H1 (cell line): Measurements from ENCODE around the gene PDIA5. TPM values are rescaled to one million over a fixed set of nuclear protein-coding genes. Genes with fewer than 3 reads are reported as not detected.
A peak's percentile ranks its signal among the peaks of the same experiment; 100 is the strongest.

ENCODE experiments used
- CTCF ChIA-PET: fragments of 300-600 bp; sonication (Branson Sonifier 250); formaldehyde crosslinking; loops from one replicate; lab custom pipeline; 2021; ENCODE audit not compliant: partially characterized antibody; lab: Charles Lee
- POLR2A ChIA-PET: fragments of 300-600 bp; sonication (Branson Sonifier 250); formaldehyde crosslinking; loops from one replicate; lab custom pipeline; 2021; ENCODE audit warnings: inconsistent platforms; ENCODE audit not compliant: partially characterized antibody; lab: Charles Lee
- DNase-seq, 2 experiments: peaks; one replicate each; pipeline versions ENCODE4 v3.0.0 to v3.0.0-alpha.2; 2010 to 2022; ENCODE audit warnings: low spot score in 2 of 2, low read depth in 1 of 2, mixed read lengths in 1 of 2
- FAIRE-seq: peaks from 2 replicates; lab custom pipeline; 2011; peaks lifted over from hg19 to GRCh38; lab: Jason Lieb, UNC
- H2AFZ ChIP-seq: 2 replicates; pipeline ENCODE4 v1.8.1; 2012; ENCODE audit warnings: low read length, inconsistent platforms
- H2AK5ac ChIP-seq: 2 replicates; pipeline ENCODE4 v1.6.1; 2013; ENCODE audit warnings: low read depth, low read length
- H2BK120ac ChIP-seq: replicated peaks from 2 replicates; pipeline ENCODE3; 2013; ENCODE audit warnings: low read depth, low read length, inconsistent platforms
- H2BK12ac ChIP-seq: 2 replicates; pipeline ENCODE4 v1.6.1; 2013; ENCODE audit warnings: low read depth, low read length
- H2BK15ac ChIP-seq: 2 replicates; pipeline ENCODE4 v1.6.1; 2013; ENCODE audit warnings: low read length
- H2BK20ac ChIP-seq: 2 replicates; pipeline ENCODE4 v1.6.1; 2013; ENCODE audit warnings: low read length
- H2BK5ac ChIP-seq: 2 replicates; pipeline ENCODE4 v1.6.1; 2013; ENCODE audit warnings: low read depth, low read length
- H3K14ac ChIP-seq: 2 replicates; pipeline ENCODE4 v1.6.1; 2013; ENCODE audit warnings: inconsistent platforms; ENCODE audit not compliant: insufficient read length
- H3K18ac ChIP-seq: 2 replicates; pipeline ENCODE4 v1.6.1; 2013; ENCODE audit warnings: low read length; ENCODE audit errors: extremely low read depth
- H3K23ac ChIP-seq: 2 replicates; pipeline ENCODE4 v1.6.1; 2013; ENCODE audit warnings: inconsistent platforms; ENCODE audit not compliant: insufficient read length
- H3K23me2 ChIP-seq: 2 replicates; pipeline ENCODE4 v1.6.1; 2013; ENCODE audit warnings: low read depth, low read length
- H3K27ac ChIP-seq: 2 replicates; pipeline ENCODE4 v1.6.1; 2011; ENCODE audit warnings: low read depth, low read length, inconsistent platforms
- H3K27me3 ChIP-seq, 4 experiments: replicated peaks in 1 of 4; 1 replicate in 1 of 4; 2 replicates in 3 of 4; pipeline versions ENCODE4 v1.6.1 to v1.8.1; 2011 to 2013; ENCODE audit warnings: low read length in 3 of 4, mild to moderate bottlenecking in 3 of 4, inconsistent platforms in 2 of 4, mixed read lengths in 2 of 4, moderate library complexity in 1 of 4; ENCODE audit not compliant: control insufficient read depth in 3 of 4, insufficient read depth in 3 of 4; ENCODE audit errors: extremely low read depth in 1 of 4
- H3K36me3 ChIP-seq, 4 experiments: 2 replicates each; pipeline versions ENCODE4 v1.6.1 to v1.8.1; 2011 to 2013; ENCODE audit warnings: mild to moderate bottlenecking in 4 of 4, low read length in 3 of 4, moderate library complexity in 2 of 4, control low read depth in 1 of 4, inconsistent platforms in 1 of 4; ENCODE audit not compliant: insufficient read depth in 4 of 4, control insufficient read depth in 2 of 4
- H3K4ac ChIP-seq: replicated peaks from 2 replicates; pipeline ENCODE3; 2013; ENCODE audit warnings: low read length, low read depth, mixed read lengths, inconsistent platforms; ENCODE audit not compliant: insufficient read length
- H3K4me1 ChIP-seq, 4 experiments: replicated peaks in 1 of 4; 1 replicate in 1 of 4; 2 replicates in 3 of 4; pipeline versions ENCODE4 v1.6.1 to v1.8.1; 2011 to 2013; ENCODE audit warnings: low read length in 3 of 4, inconsistent platforms in 2 of 4, mixed read lengths in 1 of 4; ENCODE audit not compliant: insufficient read depth in 4 of 4, control insufficient read depth in 3 of 4
- H3K4me2 ChIP-seq, 2 experiments: 2 replicates each; pipeline versions ENCODE4 v1.6.1 to v1.8.1; 2011 to 2013; ENCODE audit warnings: low read depth in 2 of 2, low read length in 2 of 2, control low read depth in 1 of 2, inconsistent platforms in 1 of 2, mild to moderate bottlenecking in 1 of 2; ENCODE audit not compliant: insufficient read depth in 1 of 2
- H3K4me3 ChIP-seq, 4 experiments: fragments of 200-600, 300-600 bp in 1 of 4; sonication (generic), shearing (Covaris generic), sonication (Bioruptor Twin) in 1 of 4; 2 replicates each; pipeline versions ENCODE4 v1.5.1 to v1.8.1; 2011 to 2016; ENCODE audit warnings: low read length in 4 of 4, low read depth in 3 of 4, control low read depth in 2 of 4, inconsistent platforms in 2 of 4, mild to moderate bottlenecking in 2 of 4, mixed read lengths in 1 of 4, moderate library complexity in 1 of 4; ENCODE audit not compliant: insufficient read depth in 2 of 4; ENCODE audit errors: extremely low read depth in 1 of 4
- H3K56ac ChIP-seq: replicated peaks from 2 replicates; pipeline ENCODE3; 2013; ENCODE audit warnings: low read depth, mild to moderate bottlenecking, mixed read lengths, low read length, inconsistent platforms; ENCODE audit not compliant: insufficient read length
- H3K79me1 ChIP-seq: 2 replicates; pipeline ENCODE4 v1.6.1; 2013; ENCODE audit warnings: low read depth, low read length, control low read depth
- H3K79me2 ChIP-seq, 2 experiments: 2 replicates each; pipeline versions ENCODE4 v1.6.1 to v1.8.1; 2012 to 2013; ENCODE audit warnings: low read length in 2 of 2, mild to moderate bottlenecking in 2 of 2, inconsistent platforms in 1 of 2; ENCODE audit not compliant: insufficient read depth in 2 of 2, control insufficient read depth in 1 of 2
- H3K9ac ChIP-seq, 4 experiments: replicated peaks in 1 of 4; 1 replicate in 1 of 4; 2 replicates in 3 of 4; pipeline versions ENCODE4 v1.6.1 to v1.8.1; 2011 to 2013; ENCODE audit warnings: low read depth in 3 of 4, low read length in 3 of 4, control low read depth in 2 of 4, mild to moderate bottlenecking in 2 of 4, moderate library complexity in 2 of 4, inconsistent platforms in 1 of 4; ENCODE audit errors: extremely low read depth in 1 of 4
- H3K9me3 ChIP-seq, 2 experiments: 2 replicates each; pipeline versions ENCODE4 v1.6.1 to v1.8.1; 2012 to 2013; ENCODE audit warnings: mild to moderate bottlenecking in 2 of 2, moderate library complexity in 2 of 2, control low read depth in 1 of 2, inconsistent platforms in 1 of 2, low read depth in 1 of 2, low read length in 1 of 2, mixed read lengths in 1 of 2; ENCODE audit not compliant: insufficient read depth in 2 of 2
- H4K20me1 ChIP-seq, 2 experiments: replicated peaks in 1 of 2; 2 replicates each; pipeline versions ENCODE3 to v1.8.1; 2011 to 2013; ENCODE audit warnings: inconsistent platforms in 2 of 2, low read length in 2 of 2, mild to moderate bottlenecking in 1 of 2; ENCODE audit not compliant: insufficient read depth in 2 of 2, control insufficient read depth in 1 of 2
- H4K5ac ChIP-seq: 2 replicates; pipeline ENCODE4 v1.6.1; 2013; ENCODE audit warnings: low read length, low read depth, mixed read lengths, inconsistent platforms; ENCODE audit not compliant: insufficient read length
- H4K8ac ChIP-seq: 2 replicates; pipeline ENCODE4 v1.8.0; 2013; ENCODE audit warnings: mild to moderate bottlenecking, moderate library complexity, low read length, inconsistent platforms; ENCODE audit not compliant: insufficient read depth; ENCODE audit errors: extremely low read depth
- H4K91ac ChIP-seq: replicated peaks from 2 replicates; pipeline ENCODE3; 2013; ENCODE audit warnings: low read length, mixed read lengths, inconsistent platforms; ENCODE audit not compliant: insufficient read length
- JUND ChIP-seq: IDR thresholded peaks from 2 replicates; pipeline ENCODE4 v1.6.1; 2011; ENCODE audit warnings: mild to moderate bottlenecking, improper control_type of control experiment, low read length
- KDM4A ChIP-seq: IDR thresholded peaks from one replicate; pipeline ENCODE4 v1.7.1; 2012; ENCODE audit warnings: low read depth, mild to moderate bottlenecking, moderate library complexity, low read length, inconsistent platforms; ENCODE audit not compliant: severe bottlenecking
- WGBS, 2 experiments: shearing (Covaris generic) in 1 of 2; methylation state at CpG; one replicate each; pipeline versions ENCODE4 v1.1.6 to v1.1.7; 2013 to 2015; ENCODE audit warnings: low lambda C conversion rate in 2 of 2, mixed read lengths in 2 of 2, inconsistent platforms in 1 of 2, low coverage in 1 of 2, missing lambda C conversion rate in 1 of 2; ENCODE audit not compliant: insufficient replicate concordance in 2 of 2, insufficient coverage in 1 of 2, insufficient read length in 1 of 2; ENCODE audit errors: extremely low coverage in 1 of 2, missing lambda C conversion rate in 1 of 2; 5-methylcytosine and 5-hydroxymethylcytosine counted together
- polyA plus RNA-seq, 7 experiments: library from polyadenylated mRNA; depleted of rRNA in 3 of 7; stranded (reverse) in 5 of 7; unstranded in 2 of 7; fragments of >200 nt in 5 of 7; fragments of 200-250 nt in 2 of 7; gene quantifications; 1 replicate in 5 of 7; 2 replicates in 1 of 7; 4 replicates in 1 of 7; pipeline versions ENCODE4 v1.2.1 to v1.2.3, GENCODE V29; 2011 to 2013; ENCODE audit warnings: missing spikeins in 2 of 7, mixed read lengths in 2 of 7
- total RNA-seq: library from RNA; stranded (reverse); fragmentation: NEBNext Ultra II Directional; extraction: Animal tissue kit (Norgen Biotek cat#: 25700); gene quantifications from 2 replicates; pipeline ENCODE4 v1.2.1, GENCODE V29; 2021

PDIA5 gene
- total and polyA plus RNA-seq, 2 of the 8 experiments (the other 6 are each of a cell fraction or from before 2014, with no cell fraction given) = 18.2 to 32.8 TPM

GRCh38 chr3:123201223-123201556 is 134.4 kb downstream of the PDIA5 start:
- Histone ChIP-seq H3K14ac (no peak overlapping the region), H3K79me1 (0 out of 2 replicates have a peak, but pooled peaks cover 2% of the 10 kb centered on the region), H2BK5ac (no peak overlapping the region), H3K79me2 (0 out of 4 replicates have a peak, but pooled peaks cover 0 to 15% of the 10 kb centered on the region in 2 experiments), H2BK15ac (no peak overlapping the region), H3K4me1 (peaks cover 0 to 2% (median 0%) of the 10 kb centered on the region in 4 experiments; a peak in 3 of 7 replicates)
- TF ChIP-seq JUND = no peak
- no peak for TF ChIP-seq KDM4A
- TF ChIP-seq, all 59 proteins: peak for 0
- CTCF ChIA-PET = no interaction called here
- Histone ChIP-seq H3K56ac (no peak overlapping the region), H3K4me2 (peak overlapping the region; percentile 74 to 94), H3K18ac (no peak overlapping the region; the same call in 1 of the 2 replicates), H4K8ac (peak overlapping the region; percentile 35; the same call in 1 of the 2 replicates), H4K91ac (peak overlapping the region; percentile 36), H3K9ac (peak overlapping the region in 3 of 4 experiments; percentile 40 to 51 (median 49); a peak in 4 of 7 replicates), H3K23me2 (peaks cover 10% of the 10 kb centered on the region), H2AFZ (peak overlapping the region; percentile 66), H2AK5ac (no peak overlapping the region), H2BK120ac (no peak overlapping the region), H4K5ac (peak overlapping the region; percentile 0), H3K4ac (no peak overlapping the region), H3K27ac (peak overlapping the region; percentile 42), H2BK20ac (no peak overlapping the region), H3K36me3 (no peaks in the 10 kb centered on the region), H3K9me3 (no peaks in the 10 kb centered on the region), H3K4me3 (peak overlapping the region; percentile 83 to 94 (median 88)), H4K20me1 (no peaks in the 10 kb centered on the region), H2BK12ac (no peak overlapping the region), H3K23ac (no peak overlapping the region), H3K27me3 (no peaks in the 10 kb centered on the region)
- 12% methylated on average over 5 of the region's 6 CpGs; no CpG with 5 or more reads in 1 of the 2 experiments for WGBS, 2 experiments
- DNase-seq = no peak
- POLR2A ChIA-PET = interaction anchor here (0.7 to 2.0 kb wide), 7 partner anchors 8 to 383 kb away, joined by 3 to 12 read pairs (median 4); no protein-coding TSS in a partner anchor
- FAIRE-seq = no peak
